Mesothelial cell of epicardium (in vitro differentiated cells): Measurements from ENCODE around the gene ZNF74. TPM values are rescaled to one million over a fixed set of nuclear protein-coding genes. Genes with fewer than 3 reads are reported as not detected.

Experiments
- DNase-seq, 2 experiments: peaks; one replicate each; pipeline ENCODE4 v3.0.0; 2021; ENCODE audit warnings: low spot score in 2 of 2; ENCODE audit not compliant: unreplicated experiment in 2 of 2
- H3K27ac Mint-ChIP-seq: 2 replicates; pipeline ENCODE4 v1.8.0; 2021; ENCODE audit warnings: mixed read lengths
- H3K27me3 Mint-ChIP-seq: 2 replicates; pipeline ENCODE4 v1.8.0; 2021; ENCODE audit warnings: low read depth, mixed read lengths
- H3K36me3 Mint-ChIP-seq: 2 replicates; pipeline ENCODE4 v1.8.0; 2021; ENCODE audit warnings: mixed read lengths
- H3K4me1 Mint-ChIP-seq: 2 replicates; pipeline ENCODE4 v1.8.0; 2021; ENCODE audit warnings: mixed read lengths
- H3K4me3 Mint-ChIP-seq: 2 replicates; pipeline ENCODE4 v1.8.0; 2021; ENCODE audit warnings: mild to moderate bottlenecking, moderate library complexity, mixed read lengths
- H3K9me3 Mint-ChIP-seq: 2 replicates; pipeline ENCODE4 v1.8.0; 2021; ENCODE audit warnings: mixed read lengths
- CTCF ChIP-seq: fragments of 200-600 bp; sonication (generic); IDR thresholded peaks from one replicate; pipeline ENCODE4 v1.5.0; 2021; ENCODE audit warnings: antibody characterized with exemption; ENCODE audit not compliant: unreplicated experiment
- total RNA-seq: library from RNA; stranded (reverse); gene quantifications from 3 replicates; pipeline ENCODE4 v1.2.1, GENCODE V29; 2021

The ZNF74 gene
- total RNA-seq, 1 donor from 2014 or later = 38.3 TPM

GRCh38 chr22:20421507-20421874 lies 27.5 kb downstream of the ZNF74 start:
- Mint-ChIP-seq H3K36me3 (peaks cover 7% of the 10 kb centered on the region), H3K27me3 (no peaks in the 10 kb centered on the region), H3K4me3 (no peak overlapping the region), H3K4me1 (peaks cover 4% of the 10 kb centered on the region), H3K9me3 (no peaks in the 10 kb centered on the region), H3K27ac (no peak overlapping the region)
- no peak for TF ChIP-seq CTCF
- DNase-seq = no peak

- no peaks in the 10 kb centered on the region for H3K9me3 Mint-ChIP-seq
- TF ChIP-seq CTCF = no peak
- H3K4me3 Mint-ChIP-seq = no peak overlapping the region
- H3K4me1 Mint-ChIP-seq = peaks cover 4% of the 10 kb centered on the region
- H3K36me3 Mint-ChIP-seq = peaks cover 13% of the 10 kb centered on the region
- no peaks in the 10 kb centered on the region for H3K27me3 Mint-ChIP-seq
- no peak for DNase-seq
- no peak overlapping the region for H3K27ac Mint-ChIP-seq
Measured at GRCh38 chr22:20422271-20423007, 28.5 kb downstream of the ZNF74 start.

- no peak for TF ChIP-seq CTCF
- peaks cover 4% of the 10 kb centered on the region for H3K4me1 Mint-ChIP-seq
- no peak overlapping the region for H3K4me3 Mint-ChIP-seq
- H3K36me3 Mint-ChIP-seq = peaks cover 15% of the 10 kb centered on the region
- H3K27ac Mint-ChIP-seq = peak overlapping the region; percentile 74
- no peaks in the 10 kb centered on the region for H3K27me3 Mint-ChIP-seq
- no peaks in the 10 kb centered on the region for H3K9me3 Mint-ChIP-seq
- DNase-seq = no peak
Measured at GRCh38 chr22:20423008-20423905, 29.3 kb downstream of the ZNF74 start.

GRCh38 chr22:20423906-20424551 lies 30.1 kb downstream of the ZNF74 start:
- TF ChIP-seq CTCF = no peak
- H3K4me1 Mint-ChIP-seq = peaks cover 4% of the 10 kb centered on the region
- peaks cover 1% of the 10 kb centered on the region for H3K27me3 Mint-ChIP-seq
- DNase-seq = no peak
- no peaks in the 10 kb centered on the region for H3K9me3 Mint-ChIP-seq
- H3K27ac Mint-ChIP-seq = peak overlapping the region; percentile 74
- no peak overlapping the region for H3K4me3 Mint-ChIP-seq
- H3K36me3 Mint-ChIP-seq = peaks cover 21% of the 10 kb centered on the region

- TF ChIP-seq CTCF = no peak
- peaks cover 1% of the 10 kb centered on the region for H3K27me3 Mint-ChIP-seq
- no peak for DNase-seq
- peaks cover 4% of the 10 kb centered on the region for H3K4me1 Mint-ChIP-seq
- no peak overlapping the region for H3K4me3 Mint-ChIP-seq
- H3K36me3 Mint-ChIP-seq = peaks cover 22% of the 10 kb centered on the region
- no peak overlapping the region for H3K27ac Mint-ChIP-seq
- H3K9me3 Mint-ChIP-seq = no peaks in the 10 kb centered on the region
Measured at GRCh38 chr22:20424568-20424931, 30.6 kb downstream of the ZNF74 start.
